NCI-H187 treated with DMSO at 0.1 percent for 48 hours (cell line): Measurements from ENCODE around the gene LRRC57.

Source experiments
- DNase-seq: peaks from one replicate; lab custom pipeline; 2025; lab: John Stamatoyannopoulos, UW

Gene LRRC57

DNA sequence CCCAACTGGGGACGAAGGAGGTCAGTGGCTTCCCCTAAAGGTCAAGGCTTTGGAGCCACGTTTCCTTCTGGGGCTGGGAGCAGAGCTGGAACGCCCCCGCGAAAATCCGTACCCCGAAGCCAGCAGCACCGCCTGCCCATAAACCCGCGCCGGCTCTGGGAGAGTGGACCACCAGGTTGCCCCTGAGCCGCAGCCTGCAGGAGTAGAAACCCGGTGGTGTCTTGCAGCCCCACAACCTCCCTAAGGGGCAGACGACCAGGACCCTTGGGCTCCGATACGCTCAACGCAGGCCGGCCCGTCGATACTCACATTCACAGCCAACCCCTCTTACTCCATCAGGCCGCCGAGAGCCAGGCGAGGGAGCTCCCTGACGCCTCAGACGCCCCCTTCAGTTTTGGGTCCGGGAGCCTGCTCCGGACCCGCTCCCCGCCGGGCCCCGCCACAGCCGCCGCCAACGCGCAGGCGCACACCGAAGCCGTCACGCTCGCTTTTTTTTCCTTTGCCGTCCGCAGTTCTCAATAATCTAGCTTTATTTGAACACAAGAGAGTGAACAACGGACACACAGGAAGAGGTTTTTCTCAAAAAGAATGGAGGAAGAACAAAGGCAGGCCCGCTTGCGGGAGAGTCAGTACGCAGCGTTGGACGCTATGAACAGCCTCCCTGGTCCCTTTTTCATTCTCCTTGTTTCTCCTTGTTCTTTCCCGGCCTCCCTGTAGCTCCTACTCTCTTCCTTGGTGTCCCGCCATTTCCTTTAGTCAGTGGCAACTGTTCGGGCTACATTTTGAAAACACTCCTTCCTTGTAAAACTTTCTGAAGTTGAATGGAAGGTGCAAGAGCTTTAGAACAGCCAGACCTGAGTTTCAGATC lies 57.7 kb downstream of the LRRC57 start, which contains the start of gene ZNF106:
ZNF106 (minus strand) TSS at position 471 of the 868 bp plus-strand sequence. CDS start 18,852 bp downstream, outside the sequence.
- DNase-seq, result peak; percentile 18

DNA sequence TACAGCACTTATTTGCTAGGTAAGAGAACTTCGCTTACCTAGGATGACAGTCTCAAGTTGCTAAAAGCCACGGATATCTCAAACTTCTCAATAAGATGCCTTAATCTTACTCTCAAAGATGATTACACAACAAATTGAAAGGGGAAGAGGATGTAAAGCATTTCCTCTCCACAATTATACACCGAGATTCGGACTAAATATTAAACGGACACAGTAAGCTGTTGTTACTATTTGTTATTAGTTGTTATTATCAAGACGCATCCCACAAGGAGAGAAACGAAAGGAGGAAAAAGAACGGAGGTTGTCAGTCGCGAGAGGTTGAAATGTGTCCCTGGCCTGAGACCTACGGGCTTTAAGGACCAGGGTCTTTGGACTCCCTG lies 58.3 kb downstream of the LRRC57 start:
- no peak for DNase-seq
